ENCODE measurements around the gene CHMP1A. TPM values are rescaled to one million over a fixed set of nuclear protein-coding genes. Genes with fewer than 3 reads are reported as not detected.
"Not testable (repeated sequence)": the region's sequence is repeated elsewhere in the genome, so short reads cannot be mapped to it uniquely, and the experiment has no call there.

Gene CHMP1A
- total RNA-seq, 1 experiment from 2014 or later: 108 TPM

GRCh38 chr16:89636663-89637062 is 20.8 kb downstream of the CHMP1A start:
- intact Hi-C loops (cut with micrococcal nuclease): no loop called here
- no peak overlapping the region for H3K4me2 ChIP-seq (ENCODE audit: low read length)
- ChIA-PET CTCF (no interaction called here), POLR2A (ENCODE audit: unreplicated experiment) (no interaction called here)
- H3K9me2 ChIP-seq (replicated peaks; ENCODE audit: low read length): no peaks in the 10 kb centered on the region
- DNase-seq (no peak), ATAC-seq (no peak)
- H3K27me3 ChIP-seq (ENCODE audit: low read length): peaks cover 3% of the 10 kb centered on the region; the same call in 1 of the 2 replicates
- H3K27ac ChIP-seq (ENCODE audit: low read length): no peak overlapping the region
- no peak overlapping the region for H3K4me3 ChIP-seq (ENCODE audit: low read length)
- H3K79me2 ChIP-seq (ENCODE audit: low read length): no peaks in the 10 kb centered on the region
- no peaks in the 10 kb centered on the region for H3K36me3 ChIP-seq (ENCODE audit: low read depth, low read length)
- H3F3A ChIP-seq (ENCODE audit: low read length, unreplicated experiment): no peaks in the 10 kb centered on the region
- H2AFZ ChIP-seq (ENCODE audit: low read length): no peak overlapping the region
- peaks cover 16% of the 10 kb centered on the region for H3K4me1 ChIP-seq (ENCODE audit: insufficient read depth, low read length)
- no peaks in the 10 kb centered on the region for H4K20me1 ChIP-seq (ENCODE audit: low read length)
- H3K9ac ChIP-seq (ENCODE audit: low read length): no peak overlapping the region
- no TSS peak for BruUV-seq (replicated peaks)
- TF ChIP-seq EZH2 (IDR thresholded peaks at IDR 0.05; ENCODE audit: low read length, unreplicated experiment): no peak
- no peak for TF ChIP-seq EZH2phosphoT487 (IDR thresholded peaks at IDR 0.05; ENCODE audit: borderline replicate concordance, low read length)
- TF ChIP-seq CTCF (conservative IDR thresholded peaks at IDR 0.05; ENCODE audit: low read depth, low read length): no peak
- no peaks in the 10 kb centered on the region for H3K9me3 ChIP-seq (ENCODE audit: low read length)

GRCh38 chr16:89634463-89635385 is 22.8 kb downstream of the CHMP1A start:
- H3K4me3 ChIP-seq (ENCODE audit: low read length); H3K9ac ChIP-seq (ENCODE audit: low read length); intact Hi-C loops (cut with micrococcal nuclease); H4K20me1 ChIP-seq (ENCODE audit: low read length); H3F3A ChIP-seq (ENCODE audit: low read length, unreplicated experiment); H3K79me2 ChIP-seq (ENCODE audit: low read length); H3K4me2 ChIP-seq (ENCODE audit: low read length); H2AFZ ChIP-seq (ENCODE audit: low read length); BruUV-seq (replicated peaks); H3K27ac ChIP-seq (ENCODE audit: low read length); DNase-seq; ATAC-seq; H3K9me2 ChIP-seq (replicated peaks; ENCODE audit: low read length); H3K9me3 ChIP-seq (ENCODE audit: low read length); POLR2A ChIA-PET (ENCODE audit: unreplicated experiment); H3K27me3 ChIP-seq (ENCODE audit: low read length); H3K36me3 ChIP-seq (ENCODE audit: low read depth, low read length): not testable (repeated sequence)
- H3K4me1 ChIP-seq (ENCODE audit: insufficient read depth, low read length): peaks cover 16% of the 10 kb centered on the region
- CTCF ChIA-PET: interaction anchor here (0.6 kb wide), 1 partner anchor 37 kb away, joined by 4 read pairs; no protein-coding TSS in a partner anchor

GRCh38 chr16:89633064-89633631 is 24.4 kb downstream of the CHMP1A start:
- Histone ChIP-seq H3K27ac (ENCODE audit: low read length) (peak overlapping the region; percentile 28), H4K20me1 (ENCODE audit: low read length) (no peaks in the 10 kb centered on the region), H3K4me1 (ENCODE audit: insufficient read depth, low read length) (peaks cover 16% of the 10 kb centered on the region), H2AFZ (ENCODE audit: low read length) (peak overlapping the region; percentile 41), H3K79me2 (ENCODE audit: low read length) (no peaks in the 10 kb centered on the region), H3K4me3 (ENCODE audit: low read length) (peak overlapping the region; percentile 18; the same call in 1 of the 2 replicates), H3K9me3 (ENCODE audit: low read length) (no peaks in the 10 kb centered on the region), H3K9me2 (replicated peaks; ENCODE audit: low read length) (no peaks in the 10 kb centered on the region), H3K36me3 (ENCODE audit: low read depth, low read length) (no peaks in the 10 kb centered on the region), H3K9ac (ENCODE audit: low read length) (no peak overlapping the region), H3F3A (ENCODE audit: low read length, unreplicated experiment) (no peaks in the 10 kb centered on the region), H3K27me3 (ENCODE audit: low read length) (peaks cover 3% of the 10 kb centered on the region; the same call in 1 of the 2 replicates), H3K4me2 (ENCODE audit: low read length) (peak overlapping the region; percentile 70)
- TF ChIP-seq EZH2phosphoT487 (IDR thresholded peaks at IDR 0.05; ENCODE audit: borderline replicate concordance, low read length) (peak; percentile 53; the same call in 1 of the 2 replicates), CTCF (conservative IDR thresholded peaks at IDR 0.05; ENCODE audit: low read depth, low read length) (no peak)
- ATAC-seq (peak; percentile 82), DNase-seq (peak; percentile 84)
- ChIA-PET POLR2A (ENCODE audit: unreplicated experiment) (no interaction called here), CTCF (no interaction called here)
- BruUV-seq (replicated peaks): no TSS peak
- intact Hi-C loops (cut with micrococcal nuclease): no loop called here

Data from PC-3 (cell line).